Activated naive CD8-positive, alpha-beta T cell treated with anti-CD3 and anti-CD28 coated beads for 36 hours (primary cell): ENCODE data around the gene OBP2A. TPM values are rescaled to one million over a fixed set of nuclear protein-coding genes. Genes with fewer than 3 reads are reported as not detected.
"Not testable (repeated sequence)": the region's sequence is repeated elsewhere in the genome, so short reads cannot be mapped to it uniquely, and the experiment has no call there.

ENCODE experiments used
- DNase-seq: peaks from one replicate; pipeline ENCODE4 v3.0.0; 2021
- H3K27ac Mint-ChIP-seq: one replicate; pipeline ENCODE4 v1.8.0; 2022; ENCODE audit warnings: mild to moderate bottlenecking, moderate library complexity, mixed read lengths
- H3K27me3 Mint-ChIP-seq: one replicate; pipeline ENCODE4 v1.8.0; 2022; ENCODE audit warnings: mild to moderate bottlenecking, mixed read lengths
- H3K36me3 Mint-ChIP-seq: one replicate; pipeline ENCODE4 v1.8.0; 2021; ENCODE audit warnings: mild to moderate bottlenecking, mixed read lengths
- H3K4me1 Mint-ChIP-seq: one replicate; pipeline ENCODE4 v1.8.0; 2021; ENCODE audit warnings: mixed read lengths
- H3K4me3 Mint-ChIP-seq: one replicate; pipeline ENCODE4 v1.8.0; 2022; ENCODE audit warnings: mild to moderate bottlenecking, moderate library complexity, mixed read lengths
- H3K9me3 Mint-ChIP-seq: one replicate; pipeline ENCODE4 v1.8.0; 2022; ENCODE audit warnings: mixed read lengths
- total RNA-seq, 2 experiments: library from RNA; stranded (reverse); gene quantifications; one replicate each; pipeline ENCODE4 v1.2.3, GENCODE V29; 2021

The OBP2A gene
- total RNA-seq, 2 experiments from 2014 or later, result not detected

GRCh38 chr9:135520916-135521607 is 24.9 kb upstream of the OBP2A start, which contains the start of gene LCN1:
LCN1 (plus strand) TSS chr9:135521440; CDS start chr9:135521498, 58 bp downstream.
- H3K27ac Mint-ChIP-seq, result no peak within 1 kb of the TSS
- no peak within 1 kb of the TSS for H3K4me3 Mint-ChIP-seq
- H3K4me1 Mint-ChIP-seq, result peaks cover 2% of the 10 kb centered on the region
- no peaks in the 10 kb centered on the region for H3K36me3 Mint-ChIP-seq
- no peaks in the 10 kb centered on the region for H3K9me3 Mint-ChIP-seq
- peaks cover 14% of the 10 kb centered on the region for H3K27me3 Mint-ChIP-seq
- no peak for DNase-seq

DNA sequence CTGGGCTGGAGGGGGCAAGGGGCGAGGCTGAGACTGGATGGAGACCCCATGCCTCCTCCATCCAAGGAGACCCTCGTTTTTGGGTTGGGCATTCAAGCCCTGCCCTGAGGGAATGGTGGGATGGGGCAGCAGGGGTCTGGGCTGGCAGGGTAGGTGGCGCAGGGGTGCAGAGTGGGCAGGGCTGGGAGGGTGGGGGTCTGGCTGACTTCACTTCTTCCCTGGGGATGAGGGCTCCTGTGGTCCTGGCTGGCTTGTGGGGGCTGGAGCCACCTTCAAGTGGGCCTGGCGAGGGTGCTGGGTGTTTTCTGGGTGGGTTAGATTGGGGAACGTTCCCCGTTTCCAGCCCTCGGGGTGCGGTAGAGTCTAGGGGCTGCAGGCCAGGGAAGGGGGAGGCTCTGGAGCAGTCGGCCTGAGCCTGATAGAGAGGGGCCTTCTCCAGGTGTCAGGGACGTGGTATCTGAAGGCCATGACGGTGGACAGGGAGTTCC is 24.3 kb upstream of the OBP2A start:
- H3K4me1 Mint-ChIP-seq, result no peaks in the 10 kb centered on the region
- no peaks in the 10 kb centered on the region for H3K9me3 Mint-ChIP-seq
- no peaks in the 10 kb centered on the region for H3K36me3 Mint-ChIP-seq
- H3K27me3 Mint-ChIP-seq, result peaks cover 14% of the 10 kb centered on the region
- DNase-seq, result no peak
- H3K27ac Mint-ChIP-seq, result no peak overlapping the region
- H3K4me3 Mint-ChIP-seq, result no peak overlapping the region

DNA sequence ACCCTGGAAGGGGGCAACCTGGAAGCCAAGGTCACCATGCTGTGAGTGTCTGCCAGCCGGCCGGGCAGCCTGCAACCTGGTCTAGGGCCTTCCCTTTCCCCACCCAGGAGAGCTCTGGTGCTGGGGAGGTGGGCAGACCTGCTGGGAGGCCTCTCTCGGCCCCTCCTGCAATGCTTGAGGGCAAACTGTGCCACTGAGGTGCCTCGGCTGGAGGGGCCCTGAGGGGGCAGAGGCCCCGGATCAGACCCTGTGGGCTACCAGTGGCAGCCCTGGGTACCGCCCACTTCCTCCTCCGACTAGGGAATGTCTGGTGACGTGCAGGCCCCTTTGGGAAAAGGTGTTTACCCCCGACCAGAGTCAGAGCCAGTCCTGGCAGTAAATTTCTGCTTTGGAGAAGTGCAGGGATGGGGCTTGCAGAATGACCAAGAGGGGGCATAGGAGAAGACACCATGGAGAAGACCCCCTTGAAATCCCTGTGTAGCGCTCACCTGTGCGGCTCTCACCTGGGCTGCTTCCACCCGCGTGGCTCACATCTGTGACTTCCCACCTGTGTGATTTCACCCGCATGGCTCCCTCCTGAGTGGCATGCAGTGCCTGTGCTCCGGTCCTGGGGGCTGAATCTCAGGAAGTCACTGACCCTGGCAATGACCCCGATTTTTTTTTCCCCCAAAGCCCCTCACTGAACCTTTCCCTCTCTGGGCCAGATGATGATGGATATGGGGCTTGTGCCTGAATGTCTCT is 23.6 kb upstream of the OBP2A start:
- H3K27me3 Mint-ChIP-seq, result peaks cover 13% of the 10 kb centered on the region
- H3K27ac Mint-ChIP-seq, result no peak overlapping the region
- no peaks in the 10 kb centered on the region for H3K4me1 Mint-ChIP-seq
- DNase-seq, result no peak
- H3K4me3 Mint-ChIP-seq, result no peak overlapping the region
- H3K36me3 Mint-ChIP-seq, result no peaks in the 10 kb centered on the region
- no peaks in the 10 kb centered on the region for H3K9me3 Mint-ChIP-seq

DNA sequence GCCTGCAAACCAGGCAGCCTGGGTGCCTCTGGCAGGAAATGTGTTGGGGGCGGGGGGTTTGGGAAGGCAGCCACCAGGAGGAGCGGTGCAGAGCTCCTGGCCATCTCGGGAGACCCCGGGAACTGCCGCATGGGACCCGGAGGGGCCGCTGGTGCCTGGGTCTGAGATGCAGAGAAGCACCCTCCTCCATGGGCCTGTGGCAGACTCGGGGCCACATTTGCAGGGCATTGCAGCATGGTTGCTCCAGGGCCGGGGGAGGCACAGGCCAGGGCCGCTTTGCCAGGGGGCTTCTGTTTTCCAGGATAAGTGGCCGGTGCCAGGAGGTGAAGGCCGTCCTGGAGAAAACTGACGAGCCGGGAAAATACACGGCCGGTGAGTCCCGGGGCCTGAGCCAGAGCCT is 23.0 kb upstream of the OBP2A start:
- DNase-seq, result no peak
- Mint-ChIP-seq H3K36me3 (no peaks in the 10 kb centered on the region), H3K27me3 (peaks cover 9% of the 10 kb centered on the region), H3K9me3 (no peaks in the 10 kb centered on the region), H3K4me1 (no peaks in the 10 kb centered on the region), H3K4me3 (no peak overlapping the region), H3K27ac (no peak overlapping the region)

GRCh38 chr9:135523521-135524129 is 22.3 kb upstream of the OBP2A start:
- H3K9me3 Mint-ChIP-seq, result no peaks in the 10 kb centered on the region
- H3K27ac Mint-ChIP-seq, result no peak overlapping the region
- no peak for DNase-seq
- H3K4me1 Mint-ChIP-seq, result no peaks in the 10 kb centered on the region
- H3K4me3 Mint-ChIP-seq, result no peak overlapping the region
- no peaks in the 10 kb centered on the region for H3K36me3 Mint-ChIP-seq
- peaks cover 4% of the 10 kb centered on the region for H3K27me3 Mint-ChIP-seq

DNA sequence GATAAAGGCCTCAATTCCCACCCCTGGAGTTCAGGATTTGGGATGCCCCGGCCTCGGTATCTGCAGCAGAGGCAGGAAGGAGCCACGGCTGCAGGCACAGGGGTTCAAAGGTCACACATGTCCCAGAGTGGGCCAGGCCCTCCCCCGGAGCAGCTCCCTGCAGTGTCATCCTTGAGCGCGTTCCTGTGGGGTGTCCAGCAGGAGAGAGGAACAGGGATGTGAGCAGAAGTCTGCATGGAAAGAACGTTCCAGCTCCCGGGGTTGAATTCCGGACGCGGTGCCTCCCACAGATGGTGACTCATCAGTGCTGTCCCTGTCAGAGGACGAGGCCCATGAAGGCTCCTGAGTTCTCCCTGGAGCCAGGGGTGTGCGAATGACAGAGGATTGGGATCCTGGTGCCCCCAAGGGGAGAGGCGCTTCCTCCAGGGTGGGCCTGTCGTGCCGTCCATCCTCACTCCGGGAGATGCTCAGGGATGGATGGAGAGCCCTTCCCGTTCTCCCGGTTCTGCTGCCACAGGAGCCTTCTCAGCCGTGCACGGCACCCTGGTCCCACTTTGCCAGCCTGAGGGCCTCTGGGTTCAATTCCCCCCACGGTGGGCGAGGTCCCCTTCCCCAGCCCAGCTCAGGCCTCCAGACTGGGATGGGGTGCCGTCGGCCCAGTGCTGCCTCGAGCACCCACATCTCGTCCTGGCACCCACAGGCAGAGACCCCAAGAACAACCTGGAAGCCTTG is 21.6 kb upstream of the OBP2A start:
- Mint-ChIP-seq H3K36me3 (no peaks in the 10 kb centered on the region), H3K4me1 (no peaks in the 10 kb centered on the region), H3K9me3 (no peaks in the 10 kb centered on the region), H3K27me3 (peaks cover 4% of the 10 kb centered on the region), H3K27ac (no peak overlapping the region), H3K4me3 (no peak overlapping the region)
- no peak for DNase-seq

DNA sequence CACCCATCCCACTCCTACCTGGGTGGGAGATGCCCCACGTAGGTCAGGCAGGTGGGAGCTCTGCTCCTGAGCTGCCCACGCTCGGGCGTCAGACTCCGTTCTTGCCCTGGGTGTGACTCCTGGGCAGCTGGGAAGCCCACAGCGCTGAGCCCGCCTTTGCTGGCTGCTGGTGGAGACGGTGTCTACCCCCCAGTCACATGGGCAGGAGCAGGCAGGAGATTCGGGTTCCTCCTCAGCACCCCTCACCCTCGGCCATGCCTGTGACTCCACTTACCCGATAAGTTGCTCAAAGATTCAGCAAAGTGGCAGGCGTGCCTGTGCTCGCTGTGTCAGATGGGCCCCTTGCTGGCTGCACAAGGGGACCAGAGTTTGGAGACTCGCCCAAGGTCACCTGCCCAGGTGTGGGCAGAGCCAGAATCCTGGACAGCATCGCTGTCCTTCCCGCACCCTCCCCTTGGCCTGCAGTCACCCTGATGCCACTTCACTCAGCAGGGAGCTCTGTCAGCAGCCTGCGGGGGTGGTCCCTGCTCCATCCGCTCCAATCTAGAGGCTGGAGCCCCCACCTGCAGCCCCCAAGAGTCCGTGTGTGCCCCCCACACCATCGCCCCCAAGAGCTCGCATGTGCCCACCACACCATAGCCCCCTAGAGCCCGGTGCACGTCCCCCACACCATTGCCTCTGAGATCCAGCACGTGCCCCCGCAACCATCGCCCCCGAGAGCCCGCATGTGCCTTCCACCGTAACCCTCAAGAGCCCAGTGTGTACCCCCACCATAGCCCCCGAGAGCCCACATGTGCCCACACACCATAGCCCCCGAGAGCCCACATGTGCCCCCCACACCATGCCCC is 20.5 kb upstream of the OBP2A start:
- H3K36me3 Mint-ChIP-seq, result no peaks in the 10 kb centered on the region
- H3K9me3 Mint-ChIP-seq, result no peaks in the 10 kb centered on the region
- H3K4me1 Mint-ChIP-seq, result no peaks in the 10 kb centered on the region
- DNase-seq, result no peak
- no peak overlapping the region for H3K4me3 Mint-ChIP-seq
- no peak overlapping the region for H3K27ac Mint-ChIP-seq
- no peaks in the 10 kb centered on the region for H3K27me3 Mint-ChIP-seq

- Mint-ChIP-seq H3K27ac (no peak overlapping the region), H3K9me3 (no peaks in the 10 kb centered on the region), H3K4me1 (no peaks in the 10 kb centered on the region), H3K27me3 (no peaks in the 10 kb centered on the region), H3K4me3 (no peak overlapping the region), H3K36me3 (no peaks in the 10 kb centered on the region)
- DNase-seq, result no peak
These were observed 19.7 kb upstream of the OBP2A start for GRCh38 chr9:135526089-135526729.

GRCh38 chr9:135526730-135527571 is 19.0 kb upstream of the OBP2A start:
- H3K4me3 Mint-ChIP-seq, result no peak overlapping the region
- no peaks in the 10 kb centered on the region for H3K9me3 Mint-ChIP-seq
- H3K27ac Mint-ChIP-seq, result no peak overlapping the region
- DNase-seq, result no peak
- H3K4me1 Mint-ChIP-seq, result no peaks in the 10 kb centered on the region
- H3K36me3 Mint-ChIP-seq, result no peaks in the 10 kb centered on the region
- no peaks in the 10 kb centered on the region for H3K27me3 Mint-ChIP-seq

DNA sequence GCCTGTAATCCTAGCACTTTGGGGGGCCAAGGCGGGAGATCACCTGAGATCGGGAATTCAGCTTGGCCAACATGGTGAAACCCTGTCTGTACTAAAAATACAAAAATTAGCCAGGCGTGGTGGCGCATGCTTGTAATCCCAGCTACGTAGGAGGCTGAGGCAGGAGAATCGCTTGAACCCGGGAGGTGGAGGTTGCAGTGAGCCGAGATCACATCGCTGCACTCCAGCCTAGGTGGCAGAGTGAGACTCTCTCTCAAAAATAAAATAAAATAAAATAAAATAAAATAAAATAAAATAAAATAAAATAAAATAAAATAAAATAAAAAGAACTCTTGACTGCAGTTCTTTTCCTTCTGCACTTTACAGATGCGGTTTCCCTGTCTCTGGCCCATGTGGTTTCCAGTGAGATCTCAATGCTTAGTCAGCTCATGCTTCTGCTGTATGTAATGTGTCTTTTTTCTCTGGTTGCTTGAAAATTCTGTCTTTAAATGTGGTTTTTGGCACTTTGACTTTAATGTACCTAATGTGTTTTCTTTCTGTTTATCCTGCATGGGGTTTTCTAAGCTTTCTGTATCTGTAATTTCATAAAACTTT is 17.0 kb upstream of the OBP2A start:
- not testable (repeated sequence) for H3K4me1 Mint-ChIP-seq, DNase-seq, H3K27ac Mint-ChIP-seq, H3K4me3 Mint-ChIP-seq, H3K36me3 Mint-ChIP-seq, H3K9me3 Mint-ChIP-seq, H3K27me3 Mint-ChIP-seq

- Mint-ChIP-seq H3K4me3 (no peak overlapping the region), H3K27me3 (peaks cover 9% of the 10 kb centered on the region), H3K27ac (no peak overlapping the region), H3K36me3 (no peaks in the 10 kb centered on the region), H3K4me1 (no peaks in the 10 kb centered on the region), H3K9me3 (no peaks in the 10 kb centered on the region)
- no peak for DNase-seq
These were observed 15.8 kb upstream of the OBP2A start for GRCh38 chr9:135530146-135530545.

DNA sequence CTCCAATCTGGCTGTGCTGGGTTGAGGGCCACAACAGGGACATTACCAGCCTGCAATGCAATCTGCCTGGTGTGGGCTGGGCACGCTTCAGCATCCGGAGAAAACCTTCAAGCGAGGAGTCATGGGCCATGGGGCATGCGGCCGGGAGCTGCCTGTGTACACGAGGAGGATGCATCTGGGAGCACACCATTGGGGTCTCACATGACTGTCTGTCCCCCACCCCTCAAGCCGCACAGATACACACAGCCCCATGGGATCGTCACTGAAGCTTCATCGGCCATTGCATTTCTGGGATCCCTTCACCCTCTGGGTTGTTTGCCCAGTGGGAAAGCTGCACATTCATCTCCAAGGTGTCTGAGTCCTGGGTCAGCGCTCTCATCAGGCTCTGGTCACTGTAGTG is 14.8 kb upstream of the OBP2A start:
- Mint-ChIP-seq H3K36me3 (no peaks in the 10 kb centered on the region), H3K9me3 (no peaks in the 10 kb centered on the region), H3K27ac (no peak overlapping the region), H3K27me3 (peaks cover 10% of the 10 kb centered on the region), H3K4me3 (no peak overlapping the region), H3K4me1 (no peaks in the 10 kb centered on the region)
- no peak for DNase-seq

DNA sequence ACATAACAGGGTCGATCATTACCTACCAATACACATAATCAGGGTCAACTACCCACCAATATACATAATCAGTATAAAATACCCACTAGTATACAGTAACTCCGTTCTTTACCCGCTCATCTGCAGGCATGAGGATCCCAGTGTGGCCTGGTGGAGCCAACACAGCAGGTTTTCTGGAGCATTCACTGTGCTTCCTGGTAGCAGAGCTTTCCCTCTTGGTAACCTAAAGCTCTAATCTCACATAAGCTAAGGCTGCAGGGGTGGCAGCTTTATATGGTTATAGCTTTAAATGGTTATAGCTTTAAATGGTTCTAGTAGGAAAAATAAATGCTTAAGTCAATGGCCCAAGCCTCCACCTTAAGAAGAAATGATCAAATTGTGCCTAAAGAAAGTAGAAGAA is 12.8 kb upstream of the OBP2A start:
- Mint-ChIP-seq H3K9me3 (no peaks in the 10 kb centered on the region), H3K27ac (no peak overlapping the region), H3K36me3 (no peaks in the 10 kb centered on the region), H3K27me3 (peaks cover 18% of the 10 kb centered on the region), H3K4me1 (no peaks in the 10 kb centered on the region), H3K4me3 (no peak overlapping the region)
- no peak for DNase-seq
